Superior temporal gyrus (tissue), 1 donor: ENCODE results near the gene RNF112.

ENCODE experiments used
- DNase-seq: peaks from one replicate; pipeline ENCODE4 v3.0.0-alpha.2; 2016; ENCODE audit errors: extremely low spot score

Gene RNF112

GRCh38 chr17:19388791-19389785 lies 21.9 kb upstream of the RNF112 start:
- DNase-seq = no peak

- no peak for DNase-seq
These were observed 20.1 kb upstream of the RNF112 start for GRCh38 chr17:19390951-19391350.

DNA sequence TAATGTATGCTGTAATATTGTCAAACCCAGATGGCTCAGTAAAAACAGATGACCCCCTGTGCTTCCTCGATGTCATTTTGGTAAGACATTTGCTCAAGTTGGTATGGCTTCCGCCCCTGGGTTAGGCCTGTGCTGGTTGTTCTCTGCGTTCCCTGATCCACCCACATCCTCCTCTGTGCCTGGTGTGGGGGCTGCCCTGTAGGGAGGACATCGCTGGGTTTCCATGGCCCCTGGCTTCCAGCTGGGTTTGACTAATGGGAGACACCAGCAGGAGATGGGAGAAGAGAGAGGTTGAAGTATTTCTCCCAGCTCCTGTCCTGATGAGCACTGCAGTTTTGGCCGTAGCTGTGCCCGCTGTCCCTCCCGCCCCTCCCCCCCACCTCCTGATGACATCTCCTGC lies 19.6 kb upstream of the RNF112 start:
- DNase-seq = no peak

DNA sequence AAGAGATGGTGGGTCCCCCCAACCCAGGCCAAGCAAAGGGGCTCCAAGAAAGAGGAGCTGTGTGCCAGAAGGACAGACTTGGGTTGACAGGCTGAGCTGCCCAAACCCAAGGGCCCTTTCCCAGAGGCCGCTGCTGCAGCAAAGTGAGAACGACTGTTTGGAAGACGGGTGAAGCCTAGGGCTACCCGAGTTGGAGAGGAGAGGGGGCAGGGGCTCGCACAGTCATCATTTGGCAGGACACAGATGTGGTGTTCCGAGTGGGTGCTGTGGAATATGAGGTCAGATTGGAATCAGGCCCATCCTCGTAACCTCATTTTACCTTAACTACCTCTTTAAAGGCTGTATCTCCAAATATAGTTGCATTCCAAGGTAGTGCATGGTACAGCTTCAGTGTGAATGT lies 18.7 kb upstream of the RNF112 start:
- DNase-seq = no peak

DNA sequence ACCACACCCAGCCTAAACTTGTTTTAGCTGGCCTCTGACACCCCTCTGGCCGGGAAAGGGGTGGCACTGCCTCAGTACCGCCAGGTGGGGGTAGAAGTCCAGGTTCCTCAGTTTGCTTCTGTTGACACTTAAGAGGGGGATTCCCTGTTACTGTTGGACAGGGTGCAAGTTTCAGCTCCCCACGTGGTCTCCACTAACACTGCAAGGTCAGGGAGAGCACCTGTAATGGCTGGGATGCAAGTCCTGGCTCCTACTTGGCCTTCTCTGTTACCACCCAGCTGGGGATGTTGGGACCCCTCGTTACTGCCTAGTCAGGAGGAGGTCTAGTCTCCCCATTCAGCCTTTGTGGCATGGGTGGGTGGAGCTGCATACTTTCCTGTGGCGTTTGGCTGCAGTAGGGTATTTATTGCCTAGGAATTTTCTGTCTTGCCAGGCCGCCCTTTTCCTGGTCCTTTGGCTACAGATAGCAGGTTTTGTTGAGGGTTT lies 13.4 kb upstream of the RNF112 start:
- no peak for DNase-seq

DNA sequence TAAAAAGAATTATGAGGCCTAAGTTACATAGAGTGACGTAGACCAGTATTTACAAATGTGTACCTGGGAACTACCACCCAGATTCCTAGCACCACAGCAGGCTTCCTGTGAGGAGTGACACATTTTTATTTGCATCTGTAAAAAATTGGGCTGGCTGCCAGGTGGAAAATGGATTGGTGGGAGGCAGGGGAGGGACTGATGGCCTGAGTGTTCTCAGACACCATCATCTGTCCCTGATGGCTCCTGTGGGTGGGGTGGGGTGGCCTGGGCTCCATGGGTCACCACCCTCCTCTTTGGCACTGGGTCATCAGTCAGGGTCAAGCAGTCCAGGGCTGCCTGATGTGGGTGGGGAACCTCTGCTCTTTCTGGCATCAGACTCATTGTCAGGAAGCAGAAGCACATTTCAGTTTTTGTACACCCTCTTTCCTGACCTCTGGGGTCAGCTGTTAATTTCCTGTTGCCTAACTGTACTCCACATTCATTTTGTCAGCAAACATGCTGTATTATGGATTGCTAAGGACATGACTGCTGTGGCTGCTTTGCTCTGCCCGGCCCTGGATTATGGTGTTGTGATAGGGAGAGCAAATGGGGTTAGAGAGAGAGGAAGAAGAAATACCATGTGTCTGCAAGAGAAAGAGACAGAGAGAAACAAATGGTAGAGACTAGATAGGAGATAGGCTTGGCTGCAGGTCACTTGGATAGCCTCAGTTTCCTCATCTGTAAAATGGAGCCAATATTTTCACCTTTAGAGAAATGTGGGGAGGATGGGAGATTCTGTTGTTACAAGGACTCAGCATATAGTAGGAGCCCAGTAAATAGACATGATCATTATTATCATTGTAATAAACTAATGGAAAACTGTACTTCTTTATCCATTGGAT lies 12.5 kb upstream of the RNF112 start:
- DNase-seq = no peak

DNA sequence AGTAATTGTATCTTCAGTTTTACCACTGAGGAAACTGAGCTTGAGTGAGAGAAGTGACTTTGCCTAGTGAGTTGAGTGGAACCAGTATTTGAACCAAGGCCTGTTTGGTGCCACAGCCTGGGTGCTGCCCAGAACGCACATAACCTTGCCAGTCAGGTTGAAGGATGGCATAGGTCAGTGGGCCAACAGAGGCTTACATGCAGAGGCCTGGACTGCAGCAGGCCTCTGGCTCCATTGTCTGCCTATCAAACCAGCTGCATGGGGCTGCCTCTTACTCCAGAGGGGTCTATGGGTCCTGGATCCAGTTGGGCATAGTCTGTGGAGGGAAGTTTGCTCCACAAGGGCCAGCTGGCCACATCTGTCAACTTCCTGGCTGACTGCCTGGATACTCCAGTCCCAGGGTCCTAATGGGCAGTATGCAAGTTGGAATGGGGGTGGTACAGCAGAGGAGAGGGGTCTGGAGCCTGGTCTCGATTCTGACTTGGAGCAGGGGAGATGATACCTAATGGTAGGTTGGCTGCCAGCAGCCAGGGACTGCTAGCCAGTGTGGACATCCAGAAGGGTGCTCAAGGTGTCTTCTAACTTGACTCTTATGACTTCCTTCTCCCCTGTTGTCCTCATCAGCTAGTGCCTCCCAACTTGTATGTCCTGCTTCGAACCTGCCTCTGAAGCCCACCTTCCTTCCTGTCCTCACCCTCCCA lies 11.1 kb upstream of the RNF112 start:
- DNase-seq = no peak

DNA sequence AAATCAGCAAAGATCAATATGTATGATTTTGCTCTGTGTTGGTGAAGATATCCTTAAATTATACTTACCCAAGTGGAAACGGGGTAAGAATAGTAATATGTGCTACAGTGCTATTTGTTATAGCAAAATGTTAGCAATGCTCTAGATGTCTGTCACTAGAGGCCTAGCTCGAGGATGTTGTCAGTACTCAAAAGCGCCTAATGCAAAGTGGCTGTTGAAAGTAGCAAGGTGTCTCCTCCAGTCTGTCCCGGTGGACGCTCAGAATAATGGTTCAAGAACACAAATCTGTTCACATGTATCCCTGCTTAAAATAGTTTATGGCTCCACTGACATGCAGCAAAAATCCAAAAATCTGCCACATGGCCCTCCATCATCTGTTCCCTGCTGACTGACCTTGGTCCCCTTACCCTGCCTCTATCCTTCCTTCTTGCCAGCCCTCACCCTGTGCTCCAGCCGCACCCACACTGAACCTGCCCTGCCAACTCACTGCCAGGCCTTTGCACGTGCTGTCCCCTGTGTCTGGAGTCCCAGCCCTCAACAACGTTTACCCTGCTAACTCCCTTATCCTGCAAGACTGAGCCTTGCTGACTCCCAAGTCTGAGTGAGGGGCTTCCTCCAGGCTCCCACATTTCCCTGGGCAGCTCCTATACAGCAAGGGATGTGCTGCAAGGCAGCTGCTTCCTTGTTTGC lies 9.6 kb upstream of the RNF112 start:
- no peak for DNase-seq

DNA sequence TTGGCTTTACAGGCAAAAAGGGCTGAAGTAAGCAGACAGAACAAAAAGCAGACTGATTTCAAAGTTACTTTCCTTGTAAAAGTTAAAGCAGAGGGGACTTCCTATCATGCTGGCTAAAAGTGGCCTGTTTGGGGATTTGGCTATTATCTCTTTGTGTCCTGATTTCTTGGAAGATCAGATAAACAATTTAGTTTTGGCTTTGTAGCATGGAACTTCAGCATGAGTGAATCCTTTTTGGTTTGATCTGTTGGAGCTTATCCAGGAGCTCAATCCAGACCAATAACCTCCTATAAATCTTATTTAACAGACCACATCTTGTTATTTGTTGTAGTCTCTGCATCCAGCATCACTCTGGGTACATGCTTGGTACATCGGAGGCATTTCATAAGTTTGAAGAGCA lies 8.9 kb upstream of the RNF112 start:
- no peak for DNase-seq

DNA sequence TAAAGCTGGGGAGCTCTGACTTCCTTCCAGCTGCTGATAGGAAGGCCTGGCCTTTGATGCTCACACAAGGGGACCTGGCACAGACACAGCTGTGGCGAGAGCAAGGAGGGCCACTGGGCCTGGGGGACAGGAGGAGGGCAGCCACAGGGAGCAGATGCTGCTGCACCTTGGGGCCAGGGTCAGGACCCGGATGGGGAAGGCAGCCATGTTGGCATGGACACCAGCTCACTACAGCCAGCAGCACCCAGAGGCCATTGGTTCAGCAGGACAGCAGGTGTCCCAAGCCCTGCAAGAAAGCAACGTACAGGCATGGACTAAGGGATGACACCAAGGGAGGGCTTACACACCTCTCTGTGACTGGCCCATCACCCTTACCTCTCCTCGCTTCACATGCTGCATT lies 8.0 kb upstream of the RNF112 start:
- no peak for DNase-seq

DNA sequence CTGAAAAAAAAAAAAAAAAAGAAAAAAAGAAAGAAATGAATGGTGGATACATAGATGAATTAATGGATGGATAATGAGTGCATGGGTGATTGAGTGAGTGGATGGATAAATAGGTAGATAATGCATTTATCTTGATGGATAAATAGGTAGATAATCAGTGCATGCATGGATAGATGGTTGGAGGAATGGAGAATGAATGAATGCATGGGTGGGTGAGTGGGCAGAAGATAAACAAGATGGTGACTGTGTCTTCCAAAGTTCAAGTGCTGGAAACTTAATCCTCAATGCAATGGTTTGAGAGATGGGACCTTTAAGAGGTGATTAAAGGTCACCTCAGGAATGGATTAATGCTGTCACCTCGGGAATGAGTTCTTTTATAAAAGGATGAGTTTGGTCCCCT lies 6.8 kb upstream of the RNF112 start:
- no peak for DNase-seq

- DNase-seq = no peak
These were observed 5.9 kb upstream of the RNF112 start for GRCh38 chr17:19405114-19405513.

GRCh38 chr17:19407601-19408345 lies 3.3 kb upstream of the RNF112 start:
- no peak for DNase-seq

DNA sequence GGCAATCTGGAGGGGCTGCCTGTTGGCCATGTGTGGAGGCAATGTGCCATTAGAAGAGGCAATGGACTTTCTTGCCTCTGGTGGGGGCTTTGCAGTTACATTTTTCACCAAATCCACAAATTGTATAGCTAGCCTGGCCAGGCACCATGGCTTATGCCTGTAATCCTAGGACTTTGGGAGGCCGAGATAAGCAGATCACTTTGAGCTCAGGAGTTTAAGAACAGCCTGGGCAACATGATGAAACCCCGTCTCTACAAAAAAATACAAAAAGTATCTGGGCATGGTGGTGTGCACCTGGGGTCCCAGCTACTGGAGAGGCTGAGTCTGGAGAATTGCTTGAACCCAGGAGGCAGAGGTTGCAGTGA lies 2.7 kb upstream of the RNF112 start:
- DNase-seq = no peak

DNA sequence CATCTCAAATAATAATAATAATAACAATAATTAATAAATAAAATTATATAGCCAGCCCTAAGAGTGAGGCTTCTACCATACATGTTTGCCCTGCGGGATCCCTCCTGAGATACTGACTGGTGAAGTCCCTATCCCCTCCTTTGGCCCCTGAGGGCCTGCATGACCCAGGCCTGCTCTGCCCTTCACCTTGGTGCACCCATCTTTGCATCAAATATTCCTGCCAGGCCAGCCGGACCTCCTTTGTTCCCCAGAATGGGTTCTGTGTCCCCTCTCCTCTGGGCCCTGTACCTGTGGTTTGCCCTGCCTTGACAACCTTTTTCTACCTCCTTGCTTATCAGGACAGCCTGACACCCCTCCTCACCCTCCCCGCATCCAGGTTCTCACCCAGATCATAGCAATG lies 2.0 kb upstream of the RNF112 start:
- DNase-seq = no peak

GRCh38 chr17:19409509-19409908 lies 1.5 kb upstream of the RNF112 start:
- DNase-seq = no peak

DNA sequence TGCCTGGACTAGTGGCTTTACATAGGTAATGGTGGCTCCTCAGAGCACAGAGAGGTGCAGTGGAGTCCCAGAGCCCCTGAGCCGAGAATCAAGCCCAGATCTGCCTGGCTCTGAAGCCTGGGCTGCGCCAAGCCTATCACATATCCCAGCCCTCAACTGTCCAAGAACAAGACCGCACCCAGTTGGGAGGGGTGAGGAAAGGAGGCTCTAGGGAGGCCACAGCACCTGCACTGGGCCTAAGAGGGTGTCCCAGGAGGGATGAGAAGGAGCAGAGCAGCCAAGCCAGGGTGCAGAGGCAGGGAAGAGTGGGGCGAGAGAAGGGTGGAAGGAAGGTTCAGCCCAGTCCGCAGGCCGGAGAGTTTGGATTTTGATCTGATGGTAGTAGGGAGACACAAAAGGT lies 941 bp upstream of the RNF112 start:
- no peak for DNase-seq

- DNase-seq = peak; percentile 37
These were observed 599 bp downstream of the RNF112 start for GRCh38 chr17:19411631-19412030.

GRCh38 chr17:19412510-19412909 lies 1.5 kb downstream of the RNF112 start:
- no peak for DNase-seq

DNA sequence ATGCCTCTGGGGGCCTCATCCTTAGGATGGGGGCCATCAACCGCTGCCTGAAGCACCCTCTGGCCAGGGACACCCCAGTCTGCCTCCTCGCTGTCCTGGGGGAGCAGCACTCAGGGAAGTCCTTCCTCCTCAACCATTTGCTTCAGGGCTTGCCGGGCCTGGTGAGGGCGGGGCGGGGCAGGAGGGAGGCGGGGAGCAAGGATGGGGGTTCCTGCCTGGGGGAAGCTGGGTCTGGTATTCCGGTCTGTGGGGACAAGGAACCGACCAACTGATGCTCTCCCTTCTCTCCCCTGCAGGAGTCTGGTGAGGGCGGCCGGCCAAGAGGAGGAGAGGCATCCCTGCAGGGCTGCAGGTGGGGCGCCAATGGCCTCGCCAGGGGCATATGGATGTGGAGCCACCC lies 2.0 kb downstream of the RNF112 start:
- DNase-seq = no peak

- DNase-seq = no peak
These were observed 2.7 kb downstream of the RNF112 start for GRCh38 chr17:19413761-19414160.
